GM12873 (cell line): ENCODE data around the gene PIGW.

Experiments used
- TF ChIP-seq, protein P1 (sequence below): IDR thresholded peaks from 2 replicates; pipeline ENCODE4 v1.5.1; 2012; ENCODE audit warnings: low read depth, mild to moderate bottlenecking, moderate library complexity, low read length, control low read depth; ENCODE audit not compliant: insufficient read depth; ENCODE audit errors: missing control alignments

PIGW gene, protein sequence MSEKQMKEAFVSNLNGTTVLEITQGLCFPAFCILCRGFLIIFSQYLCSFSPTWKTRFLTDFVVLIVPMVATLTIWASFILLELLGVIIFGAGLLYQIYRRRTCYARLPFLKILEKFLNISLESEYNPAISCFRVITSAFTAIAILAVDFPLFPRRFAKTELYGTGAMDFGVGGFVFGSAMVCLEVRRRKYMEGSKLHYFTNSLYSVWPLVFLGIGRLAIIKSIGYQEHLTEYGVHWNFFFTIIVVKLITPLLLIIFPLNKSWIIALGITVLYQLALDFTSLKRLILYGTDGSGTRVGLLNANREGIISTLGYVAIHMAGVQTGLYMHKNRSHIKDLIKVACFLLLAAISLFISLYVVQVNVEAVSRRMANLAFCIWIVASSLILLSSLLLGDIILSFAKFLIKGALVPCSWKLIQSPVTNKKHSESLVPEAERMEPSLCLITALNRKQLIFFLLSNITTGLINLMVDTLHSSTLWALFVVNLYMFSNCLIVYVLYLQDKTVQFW

DNA sequence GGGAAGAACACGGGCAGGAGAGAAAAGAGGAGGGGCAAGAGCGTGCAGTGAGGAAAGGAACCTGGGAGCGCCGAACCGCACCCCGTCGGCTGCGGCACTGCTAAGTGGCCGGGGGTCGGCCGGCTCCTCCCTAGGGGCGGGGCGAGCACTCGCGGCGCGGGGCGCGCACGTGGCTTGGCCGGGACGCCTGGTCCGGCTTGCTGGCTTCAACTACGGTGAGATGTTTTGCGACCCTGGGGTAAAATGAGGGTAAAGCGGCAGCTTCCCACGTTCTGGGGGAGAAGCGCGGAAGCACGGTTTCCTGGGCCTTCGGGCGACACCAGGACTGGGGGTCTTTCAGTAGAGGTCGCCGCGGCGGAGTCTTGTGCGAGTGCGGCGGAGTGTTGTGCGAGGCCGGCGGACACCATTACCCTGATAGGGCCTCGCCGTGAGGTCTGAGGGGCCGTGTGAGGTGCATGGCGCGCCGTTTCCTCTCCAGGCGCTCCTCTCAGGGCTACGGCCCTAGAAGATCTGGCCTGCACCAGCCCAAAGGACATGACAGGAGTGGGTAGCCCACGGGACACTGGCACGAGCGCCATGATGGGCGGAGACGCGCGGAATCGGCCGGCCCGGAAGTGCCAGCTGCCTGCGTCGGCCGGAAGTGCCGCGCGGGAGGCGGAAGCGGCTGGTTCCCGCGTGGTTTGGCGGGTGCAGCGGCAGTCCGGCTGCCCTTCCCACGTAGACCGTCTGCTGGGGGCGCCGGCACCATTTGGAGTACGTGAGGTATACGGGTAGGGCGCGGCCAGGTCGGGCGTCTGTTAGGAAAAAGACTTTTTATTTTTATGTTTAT, at the start of gene PIGW, which contains the start of gene MYO19:
Gene PIGW, plus strand, starts transcription at position 148 of the 829 bp plus-strand sequence. CDS start 2,115 bp downstream, outside the sequence.
Gene MYO19, minus strand, starts transcription at position 29 of the 829 bp plus-strand sequence. CDS start 2,330 bp downstream, outside the sequence.
- TF ChIP-seq, protein P1, sequence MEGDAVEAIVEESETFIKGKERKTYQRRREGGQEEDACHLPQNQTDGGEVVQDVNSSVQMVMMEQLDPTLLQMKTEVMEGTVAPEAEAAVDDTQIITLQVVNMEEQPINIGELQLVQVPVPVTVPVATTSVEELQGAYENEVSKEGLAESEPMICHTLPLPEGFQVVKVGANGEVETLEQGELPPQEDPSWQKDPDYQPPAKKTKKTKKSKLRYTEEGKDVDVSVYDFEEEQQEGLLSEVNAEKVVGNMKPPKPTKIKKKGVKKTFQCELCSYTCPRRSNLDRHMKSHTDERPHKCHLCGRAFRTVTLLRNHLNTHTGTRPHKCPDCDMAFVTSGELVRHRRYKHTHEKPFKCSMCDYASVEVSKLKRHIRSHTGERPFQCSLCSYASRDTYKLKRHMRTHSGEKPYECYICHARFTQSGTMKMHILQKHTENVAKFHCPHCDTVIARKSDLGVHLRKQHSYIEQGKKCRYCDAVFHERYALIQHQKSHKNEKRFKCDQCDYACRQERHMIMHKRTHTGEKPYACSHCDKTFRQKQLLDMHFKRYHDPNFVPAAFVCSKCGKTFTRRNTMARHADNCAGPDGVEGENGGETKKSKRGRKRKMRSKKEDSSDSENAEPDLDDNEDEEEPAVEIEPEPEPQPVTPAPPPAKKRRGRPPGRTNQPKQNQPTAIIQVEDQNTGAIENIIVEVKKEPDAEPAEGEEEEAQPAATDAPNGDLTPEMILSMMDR = no peak

DNA sequence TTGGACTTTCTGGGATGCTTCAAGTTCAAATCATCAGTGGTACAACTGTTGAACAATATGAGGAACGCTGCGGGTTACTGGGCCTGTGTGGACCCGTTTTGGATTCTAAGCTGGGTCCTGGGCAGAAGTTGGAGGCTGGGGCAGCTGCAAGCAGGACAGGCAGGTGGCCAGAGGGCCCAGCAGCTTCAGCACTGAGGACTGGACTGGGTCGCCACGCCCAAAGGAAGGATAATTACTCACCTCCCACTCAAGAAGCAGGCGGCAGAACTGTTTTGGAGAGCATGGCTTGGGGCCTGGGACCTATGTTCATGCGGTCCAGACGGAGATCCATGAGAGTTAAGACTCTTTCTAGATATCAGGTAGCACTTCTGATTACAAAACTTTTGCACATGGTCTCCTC, 49.8 kb upstream of the PIGW start:
- TF ChIP-seq, protein P1 = no peak

DNA sequence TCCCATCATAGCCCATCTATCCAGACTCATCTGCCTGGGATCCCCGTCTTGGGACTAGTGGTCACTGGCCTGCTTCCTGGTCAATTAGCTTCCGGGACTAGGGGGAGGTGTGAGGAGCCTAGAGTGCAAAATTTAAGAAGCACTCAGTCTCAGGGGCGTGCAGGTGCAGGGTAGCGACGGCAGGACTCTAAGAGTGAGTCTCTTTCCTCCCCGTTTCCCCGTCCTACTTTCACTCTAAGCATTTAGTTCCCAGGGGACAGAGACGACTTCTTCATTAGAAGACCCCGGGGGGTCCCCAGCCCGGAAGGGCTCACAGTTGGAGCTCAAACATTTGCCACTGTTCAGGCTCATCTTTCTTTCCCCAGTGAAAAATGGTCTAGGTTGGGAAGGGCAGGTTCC, 49.0 kb upstream of the PIGW start:
- TF ChIP-seq, protein P1 = no peak

DNA sequence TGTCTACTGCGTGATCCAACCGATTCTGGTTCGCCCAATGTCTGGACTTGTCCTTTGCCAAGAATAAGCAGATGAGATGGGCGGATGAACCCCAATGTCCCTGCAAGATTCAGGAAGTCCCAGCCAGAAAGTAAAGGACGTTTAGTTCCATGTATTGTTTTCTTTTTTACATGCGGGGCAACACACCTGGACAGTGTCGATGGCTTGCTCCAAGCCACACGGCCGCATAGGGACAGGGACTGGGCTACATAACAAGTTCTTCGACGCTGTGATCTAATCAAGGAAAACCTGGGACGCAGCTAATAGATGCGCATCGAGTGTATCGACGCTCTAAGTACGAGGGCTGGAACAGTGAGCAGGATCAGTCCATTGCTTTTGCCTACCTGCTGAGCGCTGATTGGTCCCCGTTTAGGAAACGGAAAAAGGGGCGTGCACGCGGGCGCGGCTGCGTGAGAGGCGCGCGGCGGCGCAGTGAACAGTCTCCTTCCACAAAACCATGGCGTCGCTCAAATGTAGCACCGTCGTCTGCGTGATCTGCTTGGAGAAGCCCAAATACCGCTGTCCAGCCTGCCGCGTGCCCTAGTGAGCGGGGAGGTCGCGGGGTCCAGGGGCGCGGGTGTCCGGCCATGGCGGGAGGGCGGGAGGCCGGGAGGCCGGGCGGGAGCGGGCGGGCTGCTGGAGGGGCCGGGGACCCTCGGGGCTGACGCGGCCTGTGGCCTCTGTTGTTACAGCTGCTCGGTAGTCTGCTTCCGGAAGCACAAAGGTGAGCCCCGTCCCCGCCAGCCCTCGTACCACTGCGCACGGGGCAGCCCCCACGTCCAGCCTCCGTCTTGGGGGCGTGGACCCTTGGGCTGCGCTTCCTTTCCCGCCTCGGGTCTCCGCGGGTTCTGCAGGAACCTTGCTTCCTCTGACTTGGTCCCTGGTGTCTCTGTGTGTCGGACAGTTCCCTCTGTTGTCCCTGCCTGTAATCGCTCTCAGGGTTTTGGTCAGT, 48.3 kb upstream of the PIGW start, which contains the start of gene ZNHIT3:
Gene ZNHIT3, plus strand, starts transcription at position 478 of the 991 bp plus-strand sequence. Its CDS starts 19 bp downstream, at position 497.
- TF ChIP-seq, protein P1 = no peak

DNA sequence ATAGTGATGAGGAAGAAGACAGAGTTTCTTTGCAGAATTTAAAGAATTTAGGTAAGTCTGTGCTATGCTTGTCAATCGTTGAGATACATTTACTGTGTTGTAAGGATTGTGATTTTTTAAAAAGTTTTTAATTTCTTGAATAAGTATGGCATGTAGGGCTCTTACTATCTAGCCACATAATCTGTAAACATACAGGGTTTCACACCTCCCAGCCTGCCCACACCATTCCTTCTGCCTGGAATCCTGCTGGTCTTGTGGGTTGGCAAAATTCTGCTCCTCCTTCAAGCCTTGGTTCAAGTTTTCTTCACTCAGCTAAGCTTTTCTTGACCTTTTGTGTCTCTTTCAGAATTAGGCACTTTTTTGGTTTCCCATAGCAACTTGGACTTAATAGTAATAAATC, 40.8 kb upstream of the PIGW start:
- TF ChIP-seq, protein P1 = no peak

DNA sequence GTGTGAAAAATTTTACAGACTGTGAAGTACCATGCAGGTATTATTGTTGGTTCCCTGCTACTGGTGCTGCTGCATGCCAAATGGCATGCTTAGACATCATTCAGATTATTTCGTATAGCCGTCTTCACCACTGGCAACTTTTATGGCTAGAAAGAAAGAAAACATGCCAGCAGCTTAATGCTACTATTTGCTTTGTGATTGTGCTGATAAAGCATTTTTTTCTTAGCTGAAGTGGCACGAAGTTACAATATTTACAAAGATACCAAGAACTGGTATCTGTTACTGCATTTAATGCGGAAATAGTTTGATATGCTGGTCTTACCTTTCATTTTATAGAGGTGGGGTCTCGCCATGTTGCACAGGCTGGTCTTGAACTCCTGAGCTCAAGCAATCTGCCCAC, 40.1 kb upstream of the PIGW start:
- TF ChIP-seq, protein P1 = no peak
